Stomach (tissue), 4 donors: ENCODE data around the gene DPYSL3.

Experiments
- POLR2AphosphoS5 ChIP-seq, 3 donors: sonication (generic); formaldehyde crosslinking; IDR thresholded peaks; one replicate each; pipeline ENCODE4 v1.6.1; 2016; ENCODE audit warnings: antibody characterized with exemption in 3 of 3
- TF ChIP-seq, protein P1 (sequence below), 7 experiments: fragments of 450-650 bp in 4 of 7; fragments of 200-600 bp in 3 of 7; sonication (generic) in 3 of 7; IDR thresholded peaks; one replicate each; pipeline ENCODE4 v1.5.1; 2016 to 2019; ENCODE audit warnings: antibody characterized with exemption in 7 of 7, control low read depth in 2 of 7, mild to moderate bottlenecking in 1 of 7

DNA sequence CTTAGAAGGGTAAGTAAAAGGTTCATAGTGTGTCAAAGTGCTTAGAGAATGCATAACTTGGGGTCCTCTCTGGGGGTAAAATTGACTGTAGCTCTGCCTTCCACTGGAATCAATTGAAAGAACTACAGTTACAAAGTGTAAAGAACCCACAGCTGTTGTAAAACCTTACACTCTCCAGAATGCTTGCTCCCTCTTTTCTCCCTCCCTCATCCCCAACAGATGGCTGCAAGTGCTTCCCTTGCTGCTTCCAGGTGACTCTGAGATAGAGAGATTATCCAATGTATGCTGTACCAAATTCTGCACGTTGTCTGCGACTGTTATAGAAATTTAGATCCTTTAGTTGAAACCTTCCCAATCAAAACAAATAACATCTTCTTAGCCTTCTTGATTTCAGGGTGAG is 149.1 kb downstream of the DPYSL3 start:
- TF ChIP-seq, protein P1, sequence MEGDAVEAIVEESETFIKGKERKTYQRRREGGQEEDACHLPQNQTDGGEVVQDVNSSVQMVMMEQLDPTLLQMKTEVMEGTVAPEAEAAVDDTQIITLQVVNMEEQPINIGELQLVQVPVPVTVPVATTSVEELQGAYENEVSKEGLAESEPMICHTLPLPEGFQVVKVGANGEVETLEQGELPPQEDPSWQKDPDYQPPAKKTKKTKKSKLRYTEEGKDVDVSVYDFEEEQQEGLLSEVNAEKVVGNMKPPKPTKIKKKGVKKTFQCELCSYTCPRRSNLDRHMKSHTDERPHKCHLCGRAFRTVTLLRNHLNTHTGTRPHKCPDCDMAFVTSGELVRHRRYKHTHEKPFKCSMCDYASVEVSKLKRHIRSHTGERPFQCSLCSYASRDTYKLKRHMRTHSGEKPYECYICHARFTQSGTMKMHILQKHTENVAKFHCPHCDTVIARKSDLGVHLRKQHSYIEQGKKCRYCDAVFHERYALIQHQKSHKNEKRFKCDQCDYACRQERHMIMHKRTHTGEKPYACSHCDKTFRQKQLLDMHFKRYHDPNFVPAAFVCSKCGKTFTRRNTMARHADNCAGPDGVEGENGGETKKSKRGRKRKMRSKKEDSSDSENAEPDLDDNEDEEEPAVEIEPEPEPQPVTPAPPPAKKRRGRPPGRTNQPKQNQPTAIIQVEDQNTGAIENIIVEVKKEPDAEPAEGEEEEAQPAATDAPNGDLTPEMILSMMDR (IDR thresholded peaks at IDR 0.05): no peak
- no peak for TF ChIP-seq POLR2AphosphoS5 (IDR thresholded peaks at IDR 0.05)
